Measurements from ENCODE around the gene STARD13. TPM values are rescaled to one million over a fixed set of nuclear protein-coding genes. Genes with fewer than 3 reads are reported as not detected.
A peak's percentile ranks its signal among the peaks of the same experiment; 100 is the strongest.
"Not testable (repeated sequence)": the region's sequence is repeated elsewhere in the genome, so short reads cannot be mapped to it uniquely, and the experiment has no call there.

The STARD13 gene
- total and polyA plus RNA-seq, 8 donors: 4.4 to 158 (median 44.0) TPM

- intact Hi-C loops (cut with DNase I; ENCODE audit: low total_unique reads): no loop called here
- peak in 1 of 2 donors; percentile 69 for DNase-seq
- 72 to 89% (median 85%) methylated on average over 5 of the region's 5 CpGs for WGBS, 5 donors
- peaks cover 0 to 23% (median 10%) of the 10 kb centered on the region in 4 donors for H3K4me1 ChIP-seq
- H3K36me3 ChIP-seq: peaks cover 5 to 37% (median 32%) of the 10 kb centered on the region in 4 donors
- peak overlapping the region in 3 of 5 donors; percentile 28 to 47 (median 36) for H3K27ac ChIP-seq
- H3K4me3 ChIP-seq: no peak overlapping the region
- no peak for TF ChIP-seq CTCF (IDR thresholded peaks at IDR 0.05)
- no peak for TF ChIP-seq POLR2AphosphoS5 (IDR thresholded peaks at IDR 0.05)
- no peak for TF ChIP-seq EP300 (IDR thresholded peaks at IDR 0.05)
- no peak for TF ChIP-seq POLR2A (IDR thresholded peaks at IDR 0.05)
- no peaks in the 10 kb centered on the region for H3K9me3 ChIP-seq
- H3K27me3 ChIP-seq: no peaks in the 10 kb centered on the region
Observed at GRCh38 chr13:33168321-33168960, 117.1 kb downstream of the STARD13 start.

- Histone ChIP-seq H3K36me3 (peaks cover 9 to 45% (median 39%) of the 10 kb centered on the region in 4 donors), H3K9me3 (peaks cover 0 to 8% (median 8%) of the 10 kb centered on the region in 4 donors), H3K4me3 (no peak overlapping the region), H3K27me3 (no peaks in the 10 kb centered on the region), H3K4me1 (peaks cover 0 to 19% (median 10%) of the 10 kb centered on the region in 4 donors), H3K27ac (peak overlapping the region in 2 of 5 donors; percentile 2 to 28)
- WGBS, 5 donors: 82 to 92% (median 87%) methylated on average over 12 of the region's 12 CpGs
- no peak for TF ChIP-seq CTCF (IDR thresholded peaks at IDR 0.05)
- no peak for TF ChIP-seq POLR2A (IDR thresholded peaks at IDR 0.05)
- no peak for TF ChIP-seq EP300 (IDR thresholded peaks at IDR 0.05)
- TF ChIP-seq POLR2AphosphoS5 (IDR thresholded peaks at IDR 0.05): no peak
- intact Hi-C loops (cut with DNase I; ENCODE audit: low total_unique reads): no loop called here
- no peak for DNase-seq
Observed at GRCh38 chr13:33167491-33167890, 118.1 kb downstream of the STARD13 start.

- Histone ChIP-seq H3K36me3 (peaks cover 9 to 57% (median 52%) of the 10 kb centered on the region in 4 donors), H3K27me3 (no peaks in the 10 kb centered on the region), H3K27ac (no peak overlapping the region), H3K4me1 (peaks cover 0 to 15% (median 10%) of the 10 kb centered on the region in 4 donors), H3K9me3 (peaks cover 0 to 13% (median 10%) of the 10 kb centered on the region in 4 donors), H3K4me3 (no peak overlapping the region)
- no peak for DNase-seq
- intact Hi-C loops (cut with DNase I; ENCODE audit: low total_unique reads): no loop called here
- 90 to 94% (median 91%) methylated on average over 2 of the region's 2 CpGs for WGBS, 5 donors
- TF ChIP-seq EP300 (IDR thresholded peaks at IDR 0.05): no peak
- TF ChIP-seq POLR2AphosphoS5 (IDR thresholded peaks at IDR 0.05): no peak
- no peak for TF ChIP-seq CTCF (IDR thresholded peaks at IDR 0.05)
- TF ChIP-seq POLR2A (IDR thresholded peaks at IDR 0.05): no peak
Observed at GRCh38 chr13:33165787-33166186, 119.8 kb downstream of the STARD13 start.

- no peak for DNase-seq
- H3K9me3 ChIP-seq: peaks cover 0 to 13% (median 10%) of the 10 kb centered on the region in 4 donors
- TF ChIP-seq EP300 (IDR thresholded peaks at IDR 0.05) (no peak), POLR2AphosphoS5 (IDR thresholded peaks at IDR 0.05) (no peak)
- intact Hi-C loops (cut with DNase I; ENCODE audit: low total_unique reads): no loop called here
- 98 to 100% (median 99%) methylated on average over 2 of the region's 2 CpGs for WGBS, 5 donors
- H3K4me1 ChIP-seq: peaks cover 0 to 15% (median 10%) of the 10 kb centered on the region in 4 donors
- no peak overlapping the region for H3K4me3 ChIP-seq
- H3K27me3 ChIP-seq: no peaks in the 10 kb centered on the region
- H3K27ac ChIP-seq: no peak overlapping the region
- peaks cover 9 to 58% (median 52%) of the 10 kb centered on the region in 4 donors for H3K36me3 ChIP-seq
Observed at GRCh38 chr13:33164331-33164730, 121.2 kb downstream of the STARD13 start.

GRCh38 chr13:33162725-33163124, 122.8 kb downstream of the STARD13 start:
- WGBS, 5 donors: 94 to 97% (median 95%) methylated on average over 2 of the region's 2 CpGs
- Histone ChIP-seq H3K9me3 (peaks cover 0 to 13% (median 10%) of the 10 kb centered on the region in 4 donors), H3K36me3 (peaks cover 13 to 72% (median 62%) of the 10 kb centered on the region in 4 donors)
- H3K4me3 ChIP-seq; H3K27ac ChIP-seq; H3K27me3 ChIP-seq; H3K4me1 ChIP-seq; intact Hi-C loops (cut with DNase I; ENCODE audit: low total_unique reads); DNase-seq: not testable (repeated sequence)

Data from stomach (tissue), 9 donors.